Ascending aorta (tissue), 2 donors: Measurements from ENCODE around the gene LENEP. TPM values are rescaled to one million over a fixed set of nuclear protein-coding genes. Genes with fewer than 3 reads are reported as not detected.
"Not testable (repeated sequence)": the region's sequence is repeated elsewhere in the genome, so short reads cannot be mapped to it uniquely, and the experiment has no call there.

Source experiments
- DNase-seq, 2 donors: peaks; one replicate each; pipeline ENCODE4 v3.0.0-alpha.2; 2019; ENCODE audit warnings: low spot score in 2 of 2
- H3K27ac ChIP-seq, 2 donors: fragments of 200-600 bp; sonication (generic); one replicate each; pipeline ENCODE4 v1.5.1; 2016 to 2017; ENCODE audit warnings: mild to moderate bottlenecking in 1 of 2
- H3K27me3 ChIP-seq: fragments of 200-600 bp; sonication (generic); one replicate; pipeline ENCODE4 v1.5.1; 2017
- H3K36me3 ChIP-seq, 2 donors: fragments of 200-600 bp; sonication (generic); one replicate each; pipeline ENCODE4 v1.5.1; 2016
- H3K4me1 ChIP-seq, 2 donors: fragments of 200-600 bp; sonication (generic); one replicate each; pipeline ENCODE4 v1.5.1; 2016 to 2017; ENCODE audit warnings: mild to moderate bottlenecking in 1 of 2
- H3K4me3 ChIP-seq, 2 donors: fragments of 200-600 bp; sonication (generic); one replicate each; pipeline ENCODE4 v1.5.1; 2016 to 2017; ENCODE audit warnings: mild to moderate bottlenecking in 1 of 2
- H3K9me3 ChIP-seq, 2 donors: fragments of 200-600 bp; sonication (generic); one replicate each; pipeline ENCODE4 v1.5.1; 2016
- CTCF ChIP-seq, 3 experiments: fragments of 200-600 bp in 2 of 3; fragments of 450-650 bp in 1 of 3; sonication (generic) in 2 of 3; IDR thresholded peaks; one replicate each; pipeline ENCODE4 v1.5.1; 2016 to 2019; ENCODE audit warnings: antibody characterized with exemption in 3 of 3, mild to moderate bottlenecking in 1 of 3, moderate library complexity in 1 of 3
- intact Hi-C: fragments of 100-400 bp; cut with DNase I; formaldehyde crosslinking; loops from one replicate; pipeline ENCODE4 v1.15.1; 2023
- total RNA-seq: library from RNA; depleted of rRNA; stranded (reverse); fragments of >200 nt; gene quantifications from one replicate; pipeline ENCODE4 v1.1.0, GENCODE V29; 2016

Gene LENEP
- total RNA-seq, 1 donor from 2014 or later: not detected

GRCh38 chr1:154994591-154994990, 1.2 kb downstream of the LENEP start:
- no peaks in the 10 kb centered on the region for H3K9me3 ChIP-seq
- no peak overlapping the region for H3K4me3 ChIP-seq
- DNase-seq: no peak
- no peak for TF ChIP-seq CTCF (IDR thresholded peaks at IDR 0.05)
- intact Hi-C loops: no loop called here
- peaks cover 4 to 6% of the 10 kb centered on the region in 2 donors for H3K4me1 ChIP-seq
- H3K27ac ChIP-seq: no peak overlapping the region
- H3K27me3 ChIP-seq: no peaks in the 10 kb centered on the region
- peaks cover 6 to 17% of the 10 kb centered on the region in 2 donors for H3K36me3 ChIP-seq

- H3K27ac ChIP-seq, H3K9me3 ChIP-seq, H3K36me3 ChIP-seq, H3K4me3 ChIP-seq, intact Hi-C loops, H3K27me3 ChIP-seq: not testable (repeated sequence)
- H3K4me1 ChIP-seq: peaks cover 7 to 12% of the 10 kb centered on the region in 2 donors
- DNase-seq: peak in 1 of 2 donors; percentile 77
- peak in 2 of 3 experiments; percentile 28 to 43 for TF ChIP-seq CTCF (IDR thresholded peaks at IDR 0.05)
These were observed 2.1 kb downstream of the LENEP start for GRCh38 chr1:154995301-154995983.

- no peak overlapping the region for H3K4me3 ChIP-seq
- no peak for DNase-seq
- no peak overlapping the region for H3K27ac ChIP-seq
- intact Hi-C loops: no loop called here
- no peaks in the 10 kb centered on the region for H3K27me3 ChIP-seq
- no peaks in the 10 kb centered on the region for H3K36me3 ChIP-seq
- H3K4me1 ChIP-seq: peaks cover 7 to 17% of the 10 kb centered on the region in 2 donors
- no peaks in the 10 kb centered on the region for H3K9me3 ChIP-seq
- TF ChIP-seq CTCF (IDR thresholded peaks at IDR 0.05): no peak
These were observed 3.7 kb downstream of the LENEP start for GRCh38 chr1:154996966-154997701.

GRCh38 chr1:154998201-154998780, 4.9 kb downstream of the LENEP start:
- intact Hi-C loops: no loop called here
- no peaks in the 10 kb centered on the region for H3K36me3 ChIP-seq
- DNase-seq: no peak
- H3K27ac ChIP-seq: no peak overlapping the region
- no peaks in the 10 kb centered on the region for H3K9me3 ChIP-seq
- H3K4me3 ChIP-seq: no peak overlapping the region
- no peaks in the 10 kb centered on the region for H3K27me3 ChIP-seq
- peaks cover 7 to 17% of the 10 kb centered on the region in 2 donors for H3K4me1 ChIP-seq
- no peak for TF ChIP-seq CTCF (IDR thresholded peaks at IDR 0.05)

GRCh38 chr1:154998818-154999570, 5.6 kb downstream of the LENEP start:
- Histone ChIP-seq H3K4me3 (peak overlapping the region; percentile 92 to 94), H3K9me3 (no peaks in the 10 kb centered on the region), H3K36me3 (no peaks in the 10 kb centered on the region), H3K4me1 (peaks cover 7 to 17% of the 10 kb centered on the region in 2 donors), H3K27me3 (no peaks in the 10 kb centered on the region), H3K27ac (peak overlapping the region; percentile 97 to 98)
- intact Hi-C loops: no loop called here
- peak in 1 of 2 donors; percentile 76 for DNase-seq
- peak; percentile 67 to 81 (median 78) for TF ChIP-seq CTCF (IDR thresholded peaks at IDR 0.05)
